Activated CD4-positive, alpha-beta T cell treated with anti-CD3 and anti-CD28 coated beads for 24 hours (primary cell): ENCODE data around the gene SCAMP1.

ENCODE experiments used
- DNase-seq, 2 donors: peaks; one replicate each; pipeline ENCODE4 v3.0.0-alpha.2; 2020; ENCODE audit warnings: low read depth in 2 of 2

SCAMP1 gene

DNA sequence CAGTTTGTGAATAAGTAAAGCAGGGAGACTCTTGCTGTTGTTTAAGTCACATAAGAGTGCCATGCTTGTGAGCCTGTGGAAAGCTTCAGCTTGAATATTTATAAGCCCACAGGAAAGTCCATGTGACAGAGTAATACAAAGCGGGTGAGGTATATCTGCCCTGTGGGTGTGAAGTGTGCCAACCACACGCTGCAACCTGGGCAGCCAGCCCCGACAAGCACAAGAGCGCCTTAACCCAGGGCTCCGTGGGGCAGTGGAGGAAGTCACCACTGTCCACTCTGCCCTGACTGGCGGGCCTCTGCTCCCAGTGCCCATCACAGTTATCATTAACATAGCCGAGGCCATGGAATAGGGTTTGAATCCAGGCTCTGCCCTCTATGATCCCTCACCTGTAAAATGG, 132.2 kb downstream of the SCAMP1 start:
- no peak for DNase-seq

DNA sequence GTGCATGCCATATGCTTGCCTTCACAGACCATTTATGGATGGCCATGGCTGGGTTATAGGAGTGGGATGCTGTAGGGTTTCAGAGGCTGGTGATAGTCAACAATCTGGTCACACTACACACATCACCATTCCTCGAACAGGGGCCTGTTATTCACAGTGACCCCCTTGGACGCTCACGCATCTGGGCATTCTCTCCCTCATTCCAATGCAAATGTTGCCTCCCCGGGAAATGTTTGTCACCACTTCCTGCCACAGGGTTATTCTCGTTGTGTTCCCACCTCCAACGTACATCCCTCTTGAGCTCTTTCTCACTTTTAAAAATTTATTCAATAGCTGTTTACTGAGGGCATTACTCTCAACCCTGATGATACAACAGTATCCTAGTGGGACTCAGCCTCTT, 135.4 kb downstream of the SCAMP1 start:
- no peak for DNase-seq

DNA sequence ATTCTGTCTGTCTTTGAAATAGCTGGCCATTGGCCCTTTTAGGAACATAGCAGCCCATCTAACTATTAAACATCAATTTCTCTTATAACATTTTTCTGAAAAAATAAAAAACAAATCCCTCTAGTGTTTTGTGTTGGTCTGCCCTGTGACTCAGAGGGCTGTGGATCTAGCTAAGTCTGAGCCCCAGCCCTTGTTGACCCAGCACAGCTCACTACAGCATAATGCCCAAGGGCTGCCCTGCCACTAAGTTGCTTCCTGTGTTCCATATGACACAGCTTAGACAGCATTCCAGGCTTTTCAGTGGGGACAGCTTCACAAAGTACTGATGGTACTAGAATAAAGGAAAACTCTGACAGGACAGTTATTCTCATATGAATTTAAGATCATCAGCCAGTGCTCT, 136.0 kb downstream of the SCAMP1 start:
- no peak for DNase-seq

DNA sequence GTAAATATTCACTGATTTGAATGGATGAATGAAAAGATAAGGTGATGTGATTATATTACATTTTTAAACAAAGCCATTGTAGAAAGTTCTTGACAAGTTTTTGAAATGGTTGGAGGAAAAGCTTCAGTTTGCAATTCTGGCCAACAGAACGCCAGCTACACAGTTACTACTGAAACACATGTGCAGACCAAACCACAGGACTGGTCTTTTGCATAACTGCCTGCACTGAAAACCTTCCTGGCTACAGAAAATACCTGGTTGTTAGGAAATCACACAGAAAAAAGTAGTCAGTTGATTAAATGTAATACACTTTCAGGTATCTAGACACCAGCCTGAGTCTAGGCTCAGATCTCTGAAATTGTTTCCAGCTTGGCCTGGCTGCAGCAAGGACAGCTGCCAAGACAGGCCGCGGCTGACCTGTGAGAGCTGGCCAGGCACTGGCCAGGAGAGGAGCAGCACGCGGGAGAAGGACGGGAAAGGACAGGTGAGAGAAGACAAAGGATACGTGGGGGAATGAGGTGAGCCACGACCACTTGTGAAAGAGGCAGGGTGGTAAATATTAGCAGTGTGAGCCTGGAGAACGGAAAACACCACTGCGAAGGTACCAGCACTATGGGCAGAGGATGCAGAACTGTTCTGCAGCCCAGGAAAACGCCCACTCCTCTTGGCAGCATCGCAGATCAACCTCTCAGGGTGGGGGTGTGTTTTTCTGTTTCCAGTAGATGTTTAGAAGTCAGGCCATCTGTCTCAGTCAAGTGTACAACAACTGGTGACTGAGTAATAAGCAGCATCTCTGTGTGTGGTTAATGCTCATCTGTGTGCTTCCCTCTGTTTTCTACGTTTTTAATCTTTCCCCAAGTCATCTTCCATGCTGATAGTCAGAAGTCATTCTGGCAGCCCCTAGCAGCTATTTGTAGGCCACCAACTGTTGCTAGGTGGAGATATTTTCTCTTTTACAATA, 137.4 kb downstream of the SCAMP1 start:
- DNase-seq: no peak

DNA sequence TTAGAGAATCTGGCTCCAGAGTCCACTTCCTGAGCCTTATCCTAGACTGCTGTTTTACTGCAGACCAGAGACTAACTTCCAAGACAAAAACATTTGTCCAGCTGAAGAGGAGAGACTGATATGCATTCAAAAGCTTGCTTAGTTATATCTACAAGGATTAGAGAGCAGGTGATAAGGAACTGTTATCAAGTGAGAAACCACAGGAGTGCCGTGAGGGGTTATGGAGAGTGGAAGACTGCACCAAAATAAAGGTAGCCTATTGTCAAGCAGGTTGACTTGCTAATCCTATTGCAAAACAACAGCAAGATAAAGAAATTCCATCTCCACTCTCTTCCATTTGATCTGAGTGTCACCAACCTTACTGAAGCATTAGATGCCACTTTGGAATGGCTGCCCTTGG, 139.1 kb downstream of the SCAMP1 start:
- DNase-seq: no peak

DNA sequence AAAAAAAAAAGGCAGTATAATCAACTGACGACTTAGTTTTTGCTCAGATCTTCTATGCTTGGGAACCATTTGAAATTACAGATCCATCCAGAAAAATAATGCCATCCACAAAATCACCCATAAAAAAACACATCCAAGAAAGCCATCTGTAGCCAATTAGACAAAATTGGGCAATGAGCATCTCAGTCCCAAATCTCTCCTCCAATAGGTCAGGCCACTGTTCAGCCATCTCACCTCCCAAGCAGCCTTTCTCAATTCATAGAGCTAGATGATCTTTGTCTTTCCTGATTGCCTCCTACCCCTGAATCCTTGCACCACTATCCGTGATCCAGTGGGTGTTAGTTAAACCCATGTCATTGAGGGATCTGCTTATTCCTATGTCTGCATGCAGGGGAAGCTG, 139.6 kb downstream of the SCAMP1 start:
- no peak for DNase-seq

DNA sequence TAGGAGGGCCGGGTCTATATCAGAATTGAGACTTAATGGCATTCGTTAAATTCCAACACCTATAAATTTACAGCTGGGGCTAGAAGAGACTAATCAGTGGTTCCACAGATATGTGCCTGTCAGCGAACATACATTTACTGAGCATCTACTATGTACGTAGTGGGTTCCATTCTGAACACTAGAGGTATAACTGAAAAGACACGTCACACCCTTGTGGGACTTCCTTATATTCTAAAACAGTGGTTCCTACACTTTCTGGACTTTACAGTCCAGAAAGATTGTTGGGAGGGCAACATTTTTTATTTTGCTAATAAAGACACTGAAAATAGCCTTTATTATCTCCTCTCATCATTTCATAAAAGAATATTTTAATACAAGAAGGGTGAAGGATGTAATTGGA, 140.5 kb downstream of the SCAMP1 start:
- no peak for DNase-seq

DNA sequence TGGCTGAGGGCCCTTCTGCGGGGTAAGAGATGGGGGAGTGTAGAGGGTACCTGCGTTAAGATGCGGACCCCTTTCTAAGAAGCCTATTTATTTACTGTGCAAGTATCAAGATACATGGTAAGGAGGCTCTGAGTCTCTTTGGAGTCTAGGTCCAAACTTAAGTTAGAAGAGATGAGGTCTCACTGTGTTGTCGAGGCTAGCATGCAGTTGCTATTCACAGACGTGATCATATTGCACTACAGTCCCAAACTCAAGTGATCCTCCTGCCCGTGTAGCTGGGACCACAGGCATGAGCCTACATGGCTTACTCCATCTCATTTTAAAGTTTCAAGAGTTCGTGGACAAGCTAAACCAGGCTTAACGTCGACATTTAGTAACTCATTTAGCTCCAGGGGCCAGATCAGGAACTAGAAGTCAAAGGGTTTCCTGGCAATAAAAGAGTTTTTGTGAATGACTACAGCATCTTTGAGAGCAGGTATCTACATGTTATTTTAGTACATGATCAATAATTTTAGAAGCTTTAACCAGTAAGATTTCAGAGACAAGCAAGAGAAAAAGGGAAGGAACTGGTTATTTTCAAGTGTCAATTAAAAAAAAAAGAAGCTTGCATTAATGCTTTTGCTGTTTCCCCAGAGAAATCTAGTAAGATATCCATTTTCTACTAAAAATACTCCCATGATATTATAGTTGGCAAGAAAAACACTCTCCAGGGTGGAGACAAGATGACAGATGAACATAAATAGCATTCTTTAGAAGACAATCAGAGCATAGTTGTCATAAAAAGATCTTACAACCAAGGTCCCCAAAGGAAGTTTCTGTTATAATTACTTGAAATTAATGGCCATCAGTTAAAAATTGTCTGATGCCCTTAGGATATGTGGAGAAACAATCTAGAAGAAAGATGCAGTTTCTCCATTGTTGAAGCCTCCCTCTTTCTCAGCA, 141.3 kb downstream of the SCAMP1 start:
- DNase-seq: no peak

DNA sequence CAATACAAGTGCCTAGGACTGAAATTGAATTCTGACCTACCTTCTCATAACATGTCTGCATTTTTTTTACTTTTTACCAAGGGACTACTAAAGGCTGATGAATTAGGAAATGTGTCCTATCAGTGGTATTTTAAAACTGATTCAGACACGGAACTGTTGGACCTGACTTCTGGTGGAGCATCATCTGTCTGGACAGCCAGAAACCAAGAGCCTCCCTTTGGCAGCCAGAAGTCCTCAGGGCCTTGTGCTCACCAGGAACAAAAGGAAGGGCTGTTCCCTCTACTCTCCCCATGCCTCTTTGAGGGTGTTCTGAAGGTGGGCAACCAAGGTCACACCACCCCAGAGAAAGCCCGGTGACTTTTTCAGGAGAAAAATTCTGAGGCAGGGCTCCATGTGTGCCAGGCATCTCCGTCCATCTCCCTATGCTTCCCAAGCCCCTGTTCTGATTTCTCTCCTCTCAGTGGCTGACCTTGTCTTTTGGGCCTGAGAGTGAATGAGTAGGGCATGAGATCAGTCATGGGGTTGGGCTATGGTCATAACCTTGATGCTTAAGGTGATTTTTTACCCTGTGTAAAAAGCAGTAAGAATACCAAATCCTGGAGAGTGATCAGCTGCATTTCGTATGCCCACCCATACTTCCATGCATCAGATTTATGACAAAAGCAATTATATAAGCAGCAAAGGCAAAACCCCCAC, 143.7 kb downstream of the SCAMP1 start:
- DNase-seq: no peak

DNA sequence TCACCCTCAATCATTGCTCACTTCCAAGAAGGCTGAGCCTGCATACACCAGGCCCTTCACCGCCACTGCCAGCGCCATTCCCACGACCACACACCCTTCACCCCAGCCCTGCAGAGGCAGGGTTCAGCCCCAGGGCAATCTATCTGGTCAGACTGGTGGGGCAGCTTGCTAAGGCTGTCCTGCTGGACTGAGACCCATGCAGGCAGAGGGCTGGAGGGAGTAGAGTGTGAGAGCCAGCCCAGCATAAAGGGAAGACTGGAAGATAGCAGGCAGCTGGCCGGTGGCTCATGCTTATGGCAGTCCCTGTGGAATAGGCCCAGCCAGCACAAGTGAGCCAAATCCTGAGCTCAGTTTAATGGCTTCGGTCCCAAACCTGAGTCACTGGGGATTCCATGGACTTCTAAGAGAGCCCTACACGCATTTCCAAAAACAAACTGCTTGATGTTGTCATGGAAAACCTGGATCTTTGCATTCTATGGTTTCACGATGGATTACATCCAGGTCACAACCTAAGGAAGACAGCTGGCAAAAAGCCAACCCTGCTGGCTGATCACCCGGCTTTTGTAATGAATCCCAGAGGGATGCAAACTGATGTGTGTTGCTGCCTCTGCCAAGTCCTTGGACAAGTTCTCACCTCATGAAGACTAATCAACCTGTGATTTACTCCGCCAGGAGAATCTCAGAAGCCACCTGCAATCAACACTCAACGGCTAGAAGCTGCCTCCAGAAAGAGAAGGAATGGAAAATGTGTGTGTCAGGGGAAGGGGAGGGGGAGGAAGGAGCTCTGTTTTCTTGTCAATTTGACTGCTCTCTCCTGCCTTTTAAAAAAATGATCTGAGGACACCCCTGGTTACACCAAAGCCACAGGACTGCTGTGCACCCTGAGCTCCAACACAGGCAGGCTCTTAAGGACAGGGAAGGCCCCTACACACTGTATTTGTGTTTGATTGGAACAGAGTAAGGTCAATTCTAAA, 144.6 kb downstream of the SCAMP1 start:
- no peak for DNase-seq

DNA sequence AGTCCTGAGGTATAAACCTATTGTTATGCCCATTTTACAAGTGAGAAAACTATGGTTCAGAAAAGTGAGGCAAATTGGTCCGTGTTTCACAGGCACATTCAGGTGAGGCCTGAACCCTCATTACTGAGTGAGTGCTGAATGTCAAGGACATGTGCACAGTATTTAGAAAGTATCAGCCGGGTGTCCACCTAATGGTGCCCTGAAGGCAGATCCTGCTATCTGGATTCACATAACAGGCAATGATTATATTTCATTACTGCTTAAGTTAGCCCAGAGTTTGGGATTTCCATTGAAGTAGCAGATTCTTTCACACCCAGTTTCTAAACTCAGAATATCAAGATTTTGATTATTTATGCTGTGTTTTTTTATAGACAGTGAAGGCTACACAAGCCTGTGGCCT, 145.4 kb downstream of the SCAMP1 start:
- DNase-seq: no peak

DNA sequence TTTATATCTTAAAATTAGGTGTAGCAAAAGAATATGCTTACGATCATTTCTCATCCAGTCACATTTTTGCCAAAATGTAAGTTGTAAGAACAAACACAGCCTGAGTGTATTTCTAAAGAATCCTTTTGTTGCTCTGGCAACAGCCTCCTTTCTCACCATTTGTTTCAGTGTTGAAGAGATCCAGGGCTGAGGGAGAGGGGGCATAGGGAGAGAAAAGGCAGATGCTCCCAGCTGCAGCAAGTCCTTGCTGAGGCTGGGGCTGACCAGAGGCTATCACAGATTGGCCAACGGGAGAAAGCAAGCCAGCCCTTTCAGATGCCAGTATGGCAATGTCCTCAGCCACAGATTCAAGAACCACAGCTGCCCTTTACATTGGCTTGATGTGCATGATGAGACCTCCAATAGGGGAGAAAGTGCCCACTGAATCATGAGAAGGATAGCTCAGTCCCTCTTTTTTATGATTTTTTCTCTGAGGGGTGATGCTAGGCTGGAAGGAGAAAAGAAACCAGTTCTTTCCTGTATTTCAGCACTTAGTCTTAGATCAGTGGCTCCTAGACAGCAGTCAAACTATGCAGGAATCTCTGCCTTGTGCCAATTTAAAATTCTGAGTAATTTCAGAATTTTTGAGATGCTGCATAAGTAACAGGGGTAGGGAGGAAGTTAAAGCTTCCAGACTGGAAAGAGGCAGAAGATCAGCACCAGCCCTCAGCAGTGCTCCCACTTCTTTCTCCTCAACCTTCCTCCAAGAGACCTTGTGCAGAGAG, 146.0 kb downstream of the SCAMP1 start:
- DNase-seq: no peak

DNA sequence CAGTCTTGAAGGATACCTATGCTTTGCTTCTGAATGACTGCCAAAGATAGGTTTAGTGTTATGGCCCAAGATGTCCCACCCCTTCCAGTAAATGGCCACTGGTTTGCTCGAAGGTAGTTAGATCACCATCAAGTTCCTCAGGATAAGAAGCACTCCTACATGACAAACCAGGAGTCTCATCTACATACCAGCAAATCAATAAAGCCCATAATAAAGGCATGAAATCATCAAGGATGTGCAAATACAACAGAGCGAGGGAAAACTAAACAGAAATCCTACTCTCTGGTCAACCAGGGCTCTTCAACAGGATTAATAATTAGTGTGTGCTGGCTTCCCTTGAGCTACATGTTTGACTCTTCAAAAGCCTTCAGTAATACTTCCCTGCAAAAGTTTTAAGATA, 147.1 kb downstream of the SCAMP1 start:
- no peak for DNase-seq

DNA sequence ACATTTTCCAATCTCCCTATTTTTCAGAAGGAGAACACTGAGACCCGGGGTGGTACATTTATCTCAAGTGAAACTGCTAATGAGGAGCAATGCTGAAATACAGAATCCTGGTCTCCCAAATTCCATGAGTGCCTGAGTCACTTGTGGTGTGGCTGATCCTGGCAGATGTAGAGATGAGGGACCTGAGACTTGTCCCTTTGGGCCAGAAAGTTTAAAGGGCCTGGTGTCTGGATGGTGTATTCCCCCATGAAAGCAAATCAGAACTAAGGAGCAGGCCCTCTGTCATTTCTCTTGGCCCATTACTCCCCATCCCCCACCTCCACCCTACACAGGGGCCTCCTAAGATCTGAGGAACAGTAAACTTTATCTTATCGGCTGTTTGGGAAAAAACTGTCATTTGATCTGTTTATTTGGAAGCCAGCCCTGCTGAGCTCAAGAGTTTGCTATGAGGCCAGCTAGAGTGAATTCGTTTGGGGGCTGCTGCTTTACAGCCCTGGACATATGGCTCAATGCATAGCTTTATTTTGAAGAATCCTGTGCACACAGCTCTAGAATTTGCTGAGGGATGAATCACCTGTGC, 147.9 kb downstream of the SCAMP1 start:
- no peak for DNase-seq

DNA sequence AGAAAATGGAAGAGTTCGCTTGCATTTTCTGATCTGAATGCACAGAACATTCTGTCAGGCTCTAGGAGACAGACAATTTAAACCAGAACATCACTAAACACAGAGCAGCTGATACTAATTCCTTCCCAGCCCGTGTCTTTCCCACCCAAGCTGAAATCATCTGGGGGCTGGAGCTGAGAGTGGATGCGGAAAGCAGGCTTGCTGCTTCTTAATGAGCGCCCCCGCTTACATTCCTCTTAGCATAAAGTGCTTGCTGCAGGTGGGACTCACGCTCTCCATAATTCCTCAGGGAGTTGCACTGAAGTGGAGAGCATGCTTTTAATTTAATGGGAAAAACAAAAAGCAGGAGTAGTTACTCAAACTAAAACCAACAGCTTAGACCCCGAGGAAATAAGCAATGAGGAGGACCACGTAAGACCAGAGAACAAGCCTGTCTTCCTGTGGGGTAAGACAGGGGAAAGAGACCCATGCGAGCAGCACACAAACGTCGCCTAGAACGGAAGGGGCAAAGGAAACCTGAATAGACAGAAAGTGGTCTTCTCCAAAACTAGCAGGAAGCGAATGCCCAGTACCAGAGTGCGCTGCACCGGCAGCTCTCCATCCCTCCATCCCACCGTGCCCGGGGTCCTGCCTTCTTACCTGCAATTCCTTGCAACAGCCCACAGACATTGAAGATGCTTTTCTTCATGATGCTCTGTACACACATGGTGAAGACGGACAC, 148.9 kb downstream of the SCAMP1 start:
- no peak for DNase-seq

DNA sequence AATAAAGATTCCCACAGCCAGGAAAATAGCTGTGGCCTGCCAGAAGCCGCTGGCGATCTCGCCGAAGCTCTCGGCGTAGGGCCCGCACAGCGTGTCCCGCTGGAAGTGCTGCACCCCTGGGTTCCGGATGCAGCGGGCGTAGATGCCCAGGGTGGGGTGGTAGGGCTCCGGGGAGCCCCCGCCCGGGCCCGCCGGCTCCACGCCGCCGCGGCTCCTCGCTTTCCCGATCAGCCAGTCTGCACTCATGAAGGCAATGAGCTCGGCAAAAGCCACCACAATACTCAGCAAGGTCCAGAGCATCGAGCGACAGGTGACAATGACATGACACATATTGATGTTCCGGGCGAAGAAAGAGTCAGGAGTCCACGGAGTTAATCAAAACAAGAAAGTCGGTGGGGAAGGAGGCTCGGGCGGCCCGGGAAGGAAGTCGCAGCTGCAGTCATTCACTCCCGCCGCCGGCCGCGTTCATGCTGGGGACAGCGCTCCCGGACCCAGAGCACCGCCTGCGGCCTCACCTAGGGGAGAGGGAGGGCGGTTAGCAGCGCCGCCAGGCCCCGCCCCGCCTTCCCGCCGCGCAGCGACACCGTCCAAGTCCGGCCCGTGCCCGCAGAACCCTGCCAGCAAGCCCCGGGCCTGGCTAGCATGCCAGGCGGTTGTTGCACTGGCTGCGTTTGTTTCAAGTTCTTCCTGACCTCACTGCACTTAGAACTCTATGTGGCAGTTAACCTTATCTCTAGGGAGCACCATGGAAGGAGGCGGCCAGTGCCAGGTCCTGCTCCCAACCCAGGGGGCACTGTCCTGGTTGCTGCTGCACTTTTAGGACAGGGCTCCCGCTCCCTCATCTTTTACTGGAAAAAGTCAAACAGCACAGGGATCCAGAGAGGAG, 149.7 kb downstream of the SCAMP1 start:
- DNase-seq: peak in 1 of 2 donors; percentile 22

DNA sequence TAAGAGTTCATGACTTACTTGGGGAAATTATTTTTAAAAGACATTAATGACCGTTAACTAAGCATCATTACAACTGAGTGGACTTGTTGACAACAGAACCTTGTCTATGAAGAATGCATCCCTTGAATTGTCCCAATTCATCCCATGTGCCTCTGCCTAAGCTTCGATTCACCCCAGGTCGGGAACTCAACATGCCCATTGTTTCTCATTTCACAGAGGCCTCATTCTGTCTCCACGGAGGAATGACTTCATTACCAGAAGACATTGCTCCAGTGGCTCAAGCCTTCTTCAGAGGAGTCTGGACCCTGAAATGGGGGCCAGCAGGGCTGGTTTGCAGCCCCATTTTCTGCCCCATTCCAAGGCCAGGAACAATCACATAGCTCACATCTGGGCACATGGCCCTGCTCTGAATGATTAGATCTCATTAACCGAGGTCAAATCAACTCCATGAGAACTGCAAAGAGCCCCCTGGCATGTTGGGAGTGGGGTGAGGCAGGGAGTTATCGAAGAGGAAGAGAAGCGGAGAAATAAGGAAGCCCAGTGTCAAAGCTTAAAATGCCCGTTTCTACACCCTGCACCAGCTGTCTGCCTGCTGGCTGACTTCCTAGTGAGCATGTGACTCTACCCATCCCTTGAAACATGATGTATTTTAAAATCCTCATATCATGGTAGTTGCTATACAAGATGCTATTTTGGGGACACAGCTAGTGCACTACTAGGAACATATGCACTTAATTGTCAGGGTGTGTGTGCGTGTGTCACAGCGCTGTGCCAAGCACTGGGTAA, 150.9 kb downstream of the SCAMP1 start:
- DNase-seq: no peak
